Kasumi-1 (cell line): ENCODE data around the gene NPB.

Source experiments
- DNase-seq, 2 experiments: peaks; one replicate each; lab custom pipeline; 2025; lab: John Stamatoyannopoulos, UW

Gene NPB

DNA sequence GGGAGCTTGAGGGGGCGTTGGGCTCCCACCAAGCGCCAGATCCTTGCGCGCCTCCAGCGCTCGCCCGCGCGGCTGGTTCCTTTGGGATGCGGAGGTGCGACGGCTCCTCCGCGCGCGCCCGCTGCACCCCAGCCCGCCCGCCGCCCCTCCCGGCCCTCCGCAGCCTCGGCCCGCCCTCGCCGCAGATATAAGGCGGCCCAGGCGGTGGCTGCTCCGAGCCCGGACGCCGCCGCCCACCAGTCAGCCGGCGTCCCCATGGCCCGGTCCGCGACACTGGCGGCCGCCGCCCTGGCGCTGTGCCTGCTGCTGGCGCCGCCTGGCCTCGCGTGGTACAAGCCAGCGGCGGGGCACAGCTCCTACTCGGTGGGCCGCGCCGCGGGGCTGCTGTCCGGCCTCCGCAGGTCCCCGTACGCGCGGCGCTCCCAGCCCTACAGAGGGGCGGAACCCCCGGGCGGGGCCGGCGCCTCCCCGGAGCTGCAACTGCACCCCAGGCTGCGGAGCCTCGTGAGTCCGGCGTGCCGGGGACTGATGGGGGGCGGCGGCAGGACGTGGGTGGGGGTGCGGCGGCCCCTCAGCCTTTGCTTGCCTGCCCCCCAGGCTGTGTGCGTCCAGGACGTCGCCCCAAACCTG is at the start of gene NPB:
TSS of gene NPB (plus strand) at position 216 of the 630 bp plus-strand sequence. CDS start at position 256, 40 bp downstream.
- DNase-seq = no peak

DNA sequence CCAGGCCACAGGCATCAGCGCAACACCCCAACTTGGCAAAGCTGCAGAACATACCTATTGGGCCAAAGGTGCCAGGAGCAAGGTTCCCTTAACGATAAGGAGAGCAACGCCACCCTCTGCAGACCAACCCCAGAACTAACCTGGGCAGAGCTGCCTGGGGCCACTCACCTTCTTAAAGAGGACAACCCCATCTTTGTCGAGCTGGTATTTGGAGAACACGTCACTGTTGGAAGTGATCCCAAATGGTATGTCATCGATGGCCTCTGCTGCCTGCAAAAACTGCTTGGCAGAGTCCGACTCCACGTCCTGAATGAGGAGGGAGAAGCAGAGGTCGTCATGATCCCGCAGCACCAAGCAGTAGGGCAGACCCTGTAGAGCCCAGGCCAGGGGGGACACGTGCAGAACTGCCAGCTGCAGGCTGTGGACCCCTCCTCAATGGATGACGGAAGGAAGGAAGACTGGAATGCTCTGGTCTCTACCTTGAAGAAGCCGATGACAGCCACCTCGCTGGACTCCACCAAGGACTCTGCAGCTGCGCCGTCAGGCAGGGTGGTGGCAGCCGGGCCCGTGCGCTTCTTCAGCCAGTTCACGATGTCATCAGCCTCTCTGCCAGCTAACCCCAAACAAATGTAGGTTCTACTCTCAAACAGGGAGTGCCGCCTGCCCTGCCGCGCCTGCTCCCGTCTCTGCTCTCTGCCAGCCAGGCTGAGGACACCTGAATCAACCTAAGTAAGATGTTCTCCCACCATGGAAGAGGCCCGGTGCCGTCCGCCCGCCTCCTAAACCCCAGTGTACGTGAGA is 46.9 kb upstream of the NPB start:
- DNase-seq = no peak

DNA sequence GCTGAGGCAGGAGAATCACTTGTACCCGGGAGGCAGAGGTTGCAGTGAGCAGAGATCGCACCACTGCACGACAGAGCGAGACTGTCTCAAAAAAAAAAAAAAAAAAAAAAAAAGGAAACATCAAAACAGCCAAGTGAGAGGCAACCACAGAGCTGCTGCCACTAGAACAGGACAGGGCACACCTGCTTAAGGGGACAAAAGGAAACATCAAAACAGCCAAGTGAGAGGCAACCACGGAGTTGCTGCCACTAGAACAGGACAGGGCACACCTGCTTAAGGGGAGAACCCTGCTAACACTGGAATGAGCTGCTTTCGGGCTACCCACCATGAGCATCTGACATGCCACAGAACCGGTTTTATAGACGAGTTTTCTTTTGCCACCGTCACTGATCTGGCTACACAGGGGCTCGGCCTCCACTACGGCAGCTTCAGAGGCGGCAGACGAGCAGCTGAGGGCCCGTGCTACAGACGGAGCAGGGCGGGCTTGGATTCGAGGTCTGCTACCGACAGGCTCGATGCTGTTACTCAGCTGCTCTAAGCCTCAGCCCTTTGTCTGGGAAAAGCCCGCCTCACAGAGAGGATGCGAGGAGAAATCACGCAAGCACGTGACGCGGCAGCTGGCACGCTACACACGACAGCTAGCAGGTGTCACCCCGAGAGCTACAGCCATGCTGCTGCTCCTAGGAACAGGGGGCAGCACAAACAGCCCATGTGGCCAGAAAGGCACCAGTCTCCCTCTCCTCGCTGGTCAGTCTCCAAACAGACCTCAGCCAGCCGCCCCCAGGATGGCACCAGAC is 43.7 kb upstream of the NPB start:
- no peak for DNase-seq

DNA sequence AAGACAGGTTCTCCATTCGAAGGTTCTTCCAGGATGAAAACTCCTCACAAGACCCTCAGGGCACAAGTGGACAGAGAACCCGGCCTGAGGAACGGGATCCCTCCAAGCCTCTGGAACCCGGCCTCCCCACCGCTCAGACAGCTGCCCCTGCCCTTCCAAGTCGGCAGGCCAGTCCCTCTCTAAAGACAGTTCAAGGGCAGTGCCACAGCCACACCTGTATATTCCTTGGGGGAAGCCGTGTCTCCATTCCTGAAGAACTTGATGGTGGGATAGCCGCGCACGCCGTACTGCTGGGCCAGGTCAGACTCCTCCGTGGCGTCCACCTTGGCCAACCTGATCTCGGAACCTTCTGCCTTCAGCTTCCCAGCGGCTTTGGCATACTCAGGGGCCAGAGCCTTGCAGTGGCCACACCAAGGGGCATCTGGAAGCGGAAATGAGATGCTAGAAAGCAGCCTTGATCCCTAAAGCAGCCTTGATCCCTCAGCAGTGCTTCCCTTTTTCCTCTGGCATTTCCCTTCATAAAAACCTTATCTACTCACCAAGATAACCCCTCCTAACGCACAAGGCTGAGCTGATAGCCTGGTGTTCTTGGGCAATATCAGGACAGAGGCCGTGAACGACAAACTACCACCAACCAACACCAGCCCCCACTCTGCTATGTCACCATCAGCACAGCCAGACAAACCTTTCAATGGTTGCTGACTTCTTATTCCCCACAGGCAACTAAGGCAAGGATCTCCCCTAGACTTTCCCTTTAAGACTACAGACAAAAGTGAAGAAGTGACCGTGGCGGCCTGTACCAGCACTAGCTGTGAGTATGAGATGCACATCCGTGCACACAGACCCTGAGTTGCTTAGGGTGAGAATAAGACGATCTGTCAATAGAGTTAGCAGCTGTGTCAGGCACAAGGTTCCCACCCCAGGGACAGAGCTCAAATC is 42.8 kb upstream of the NPB start:
- no peak for DNase-seq

DNA sequence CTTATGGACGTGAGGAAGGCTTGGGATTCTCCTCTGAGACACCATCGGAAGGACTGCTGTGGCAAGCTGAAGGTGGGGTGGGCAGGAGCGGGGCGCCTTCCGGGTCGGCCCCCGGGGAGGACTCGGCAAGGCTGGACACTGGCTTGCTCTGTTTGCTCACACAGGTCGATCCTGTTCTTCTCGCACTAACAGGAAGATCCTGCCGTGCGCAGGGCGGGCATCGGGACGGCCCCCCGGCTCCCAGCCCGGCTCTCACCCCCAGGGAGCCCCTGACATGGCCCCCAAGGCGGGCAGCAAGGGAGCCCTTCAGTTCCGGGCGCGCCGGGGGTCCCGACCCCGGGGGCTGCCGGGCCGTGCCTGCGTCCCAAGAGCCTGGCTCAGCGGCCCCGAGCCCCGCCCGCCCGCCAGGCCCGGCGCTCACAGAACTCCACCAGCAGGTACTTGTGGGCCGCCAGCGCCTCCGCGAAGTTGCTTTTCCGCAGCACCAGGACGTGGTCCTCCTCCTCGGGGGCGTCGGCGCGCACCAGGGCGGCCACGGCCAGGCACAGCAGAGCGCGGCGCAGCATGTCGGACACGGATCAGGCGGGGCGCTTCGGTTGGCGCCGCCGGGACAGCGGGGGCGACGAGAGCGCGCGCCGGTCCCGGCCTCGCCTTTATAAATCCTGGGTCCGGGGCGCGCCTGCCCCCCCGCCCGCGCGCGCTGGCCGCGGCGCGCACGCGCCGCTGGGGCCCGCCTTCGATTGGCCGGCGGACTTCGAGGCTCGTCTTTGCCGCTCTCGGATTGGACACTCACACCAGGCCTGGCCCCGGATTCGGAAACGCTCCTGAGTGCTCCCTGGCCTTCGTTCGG is 41.9 kb upstream of the NPB start, which contains the start of gene P4HB:
TSS of gene P4HB (minus strand) at position 630 of the 850 bp plus-strand sequence. CDS start at position 566, 64 bp downstream.
- no peak for DNase-seq

DNA sequence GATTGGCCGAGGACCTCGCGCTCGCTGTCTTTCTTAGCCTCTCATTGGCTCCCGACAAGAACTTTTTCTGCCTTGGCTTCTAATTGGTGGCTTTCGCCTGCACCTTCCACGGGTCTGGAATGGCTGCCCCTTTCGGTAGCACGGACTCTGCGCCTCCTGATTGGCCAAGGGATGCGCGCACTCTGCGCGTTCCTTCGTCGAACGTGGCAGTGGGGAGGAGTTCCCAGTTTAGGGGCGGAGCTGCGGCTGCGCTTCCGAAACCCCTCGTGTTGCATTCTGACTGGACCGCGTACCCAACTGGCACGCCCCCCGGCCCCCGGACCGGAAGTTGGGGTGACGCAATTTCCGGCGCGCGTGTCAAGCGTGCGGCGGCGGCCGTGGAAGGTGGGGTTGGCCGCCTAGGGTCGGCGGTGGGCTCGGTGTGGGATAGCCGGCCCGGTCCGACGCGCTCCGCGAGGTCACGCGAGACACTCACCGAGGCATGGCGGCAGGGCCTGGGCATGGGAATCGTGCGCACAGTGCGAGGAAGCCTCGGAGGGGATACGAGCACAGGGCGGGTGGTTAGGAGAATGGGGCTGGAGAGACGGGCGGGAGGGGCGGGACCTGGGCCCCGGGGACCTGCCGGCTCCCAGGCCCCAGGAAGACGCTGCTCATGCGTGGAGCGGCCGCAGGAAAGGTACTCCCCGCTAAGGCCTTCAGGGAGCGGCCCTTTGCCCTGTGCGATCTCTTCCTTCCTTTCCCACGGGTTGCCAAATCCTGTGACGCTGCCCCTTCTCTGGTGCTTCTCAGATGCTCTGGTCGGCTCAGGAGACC is 41.1 kb upstream of the NPB start:
- peak; percentile 100 for DNase-seq

DNA sequence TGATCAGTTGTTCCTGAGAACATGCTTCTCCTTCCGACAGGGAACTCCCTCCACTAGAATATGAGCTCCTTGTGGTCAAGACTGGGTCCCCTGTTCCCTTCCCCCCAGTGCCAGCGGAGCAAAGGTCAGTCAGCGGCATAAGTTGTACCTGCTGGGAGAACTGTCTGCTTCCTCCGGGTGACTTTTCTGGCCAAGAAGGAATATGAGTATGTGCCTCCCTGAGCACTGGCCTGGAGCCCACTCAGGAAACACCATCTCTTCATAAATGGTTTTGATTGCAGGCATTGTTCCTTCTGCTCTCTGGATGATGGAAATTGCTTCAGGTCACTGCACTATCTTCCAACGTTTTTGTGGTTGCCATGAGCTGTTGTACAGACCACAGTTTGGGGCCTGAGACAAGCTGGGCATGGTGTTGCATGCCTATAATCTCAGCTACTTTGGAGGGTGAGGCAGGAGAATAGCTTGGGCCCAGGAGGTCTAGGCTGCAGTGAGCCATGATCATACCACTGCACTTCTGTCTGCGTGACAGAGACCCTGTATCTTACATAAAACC is 38.8 kb upstream of the NPB start:
- DNase-seq = peak in 1 of 2 experiments; percentile 47

DNA sequence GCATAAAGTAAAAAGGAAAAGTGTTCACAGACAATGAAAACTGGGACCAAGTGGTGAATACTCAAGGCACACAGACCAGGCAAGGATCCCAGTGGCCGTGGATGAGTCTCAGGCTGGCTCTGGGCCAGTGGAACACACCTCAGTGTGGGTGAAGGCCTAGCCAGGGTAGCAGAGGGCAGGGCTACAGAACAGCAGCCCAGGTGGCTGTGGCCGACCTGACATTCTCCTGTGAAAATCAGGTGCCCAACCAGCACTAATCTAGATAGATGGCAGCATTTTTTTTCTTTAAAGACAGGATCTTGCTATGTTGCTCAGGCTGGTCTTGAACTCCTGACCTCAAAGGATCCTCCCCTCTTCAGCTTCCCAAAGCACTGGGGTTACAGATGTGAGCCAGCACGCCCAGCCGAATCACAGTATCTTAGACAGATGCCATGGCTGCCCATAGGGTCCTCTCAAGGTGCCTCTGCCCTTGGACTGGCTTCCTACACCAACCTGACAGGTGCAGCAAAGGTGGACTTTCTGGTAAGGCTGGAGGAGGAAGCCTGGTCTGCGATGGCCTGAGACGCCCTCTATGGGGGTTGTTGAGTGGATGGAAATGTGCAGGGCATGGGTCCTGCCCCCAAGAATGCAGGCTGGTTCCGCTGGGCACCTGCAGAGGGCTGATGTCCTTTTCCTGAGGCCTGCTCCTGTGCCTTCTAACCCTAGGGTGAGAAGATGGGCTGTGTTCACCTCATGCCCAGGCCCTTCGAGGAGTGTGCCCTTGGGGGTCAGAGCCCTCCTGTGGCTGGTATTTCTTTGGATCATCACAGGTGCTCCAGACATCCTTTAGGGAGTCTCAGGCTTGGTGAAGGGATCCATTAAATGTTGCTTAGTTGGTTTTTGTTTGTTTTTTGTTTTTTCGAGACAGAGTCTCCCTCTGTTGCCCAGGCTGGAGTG is 37.9 kb upstream of the NPB start:
- DNase-seq = no peak

DNA sequence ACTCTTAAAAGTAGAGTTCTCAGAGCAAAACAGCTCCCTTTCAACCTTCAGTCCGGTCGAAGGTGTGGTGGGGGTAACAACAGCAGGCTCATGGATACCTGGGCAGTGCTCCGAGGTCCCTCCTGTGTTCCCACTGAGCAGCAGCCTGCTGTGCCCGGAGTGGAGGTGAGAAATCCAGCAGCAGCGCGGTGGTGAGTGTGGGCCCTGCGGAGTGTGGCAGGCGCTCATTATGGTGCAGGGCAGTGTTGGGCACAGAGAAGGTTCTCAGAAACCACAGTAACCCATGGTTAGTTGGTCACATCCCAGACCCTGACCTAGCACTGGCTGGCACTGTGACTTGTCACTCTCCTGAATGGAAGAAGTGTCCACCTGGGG is 36.7 kb upstream of the NPB start:
- DNase-seq = no peak

DNA sequence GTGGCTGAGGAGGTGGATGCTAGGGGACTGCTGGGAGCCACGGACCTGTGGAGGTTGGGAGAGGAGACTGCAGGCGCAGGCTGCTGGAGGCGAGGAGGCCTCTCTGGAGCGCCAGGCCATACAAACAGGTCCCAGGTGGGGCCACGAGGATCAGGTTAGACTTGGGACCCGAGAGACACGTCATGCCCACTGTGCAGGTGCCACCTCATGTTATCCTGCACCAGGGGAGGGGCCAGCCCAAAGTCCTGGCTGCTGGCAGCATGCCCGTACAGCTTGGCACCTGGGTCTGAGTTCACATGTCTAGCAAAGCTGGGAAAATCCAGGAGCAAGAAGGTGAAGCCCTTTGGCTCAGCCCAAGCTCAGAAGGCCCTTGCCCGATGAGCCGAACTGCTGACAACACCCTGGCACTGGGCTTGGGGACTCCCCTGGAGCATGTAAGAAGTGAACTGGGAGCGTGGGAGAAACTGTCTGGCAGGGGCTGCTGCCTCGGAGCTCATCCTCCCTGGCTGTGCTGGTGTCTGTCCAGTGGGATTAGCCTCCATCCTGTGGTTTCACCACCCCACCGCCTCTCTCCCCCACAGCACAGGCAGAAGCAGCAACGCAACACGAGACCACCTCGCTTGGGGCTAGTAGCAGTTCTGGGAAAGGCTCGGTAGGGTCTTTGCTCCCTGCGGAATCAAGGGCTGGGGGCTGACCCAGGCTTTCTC is 36.2 kb upstream of the NPB start:
- no peak for DNase-seq

DNA sequence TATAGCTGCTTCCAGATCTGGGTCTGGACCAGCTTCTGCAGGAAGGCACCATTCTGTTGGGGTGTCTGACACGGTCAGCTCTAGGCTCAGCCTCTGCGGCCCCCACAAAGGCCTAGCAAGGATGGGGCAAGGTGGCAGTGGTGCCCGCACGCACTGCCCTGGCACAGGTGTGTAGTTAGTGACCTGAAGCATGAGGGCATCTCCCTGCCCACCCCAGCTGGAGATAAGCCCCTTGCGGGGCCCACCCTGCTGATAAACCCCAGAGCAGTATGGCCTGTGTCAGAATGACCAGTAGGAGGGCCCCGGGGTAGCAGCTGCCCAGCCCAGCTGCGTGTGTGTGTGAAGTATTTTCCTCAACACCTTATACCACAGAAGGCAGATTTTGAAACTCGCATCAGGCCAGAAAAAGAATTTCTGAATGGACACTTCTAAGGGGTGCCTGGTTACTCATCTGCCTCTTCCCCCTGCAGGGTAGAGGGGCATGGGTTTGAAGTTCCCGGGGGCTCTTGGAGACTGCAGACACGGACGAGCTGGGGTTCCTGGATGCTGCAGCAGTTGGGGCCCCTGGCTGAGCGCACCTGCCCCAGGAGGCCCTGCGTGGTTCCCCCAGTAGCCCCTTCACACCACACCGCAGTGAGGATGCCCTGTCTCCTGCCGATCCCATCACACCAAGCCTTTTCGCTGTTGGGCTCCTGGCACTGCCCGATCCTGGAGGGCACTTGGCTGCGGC is 35.4 kb upstream of the NPB start:
- DNase-seq = no peak

DNA sequence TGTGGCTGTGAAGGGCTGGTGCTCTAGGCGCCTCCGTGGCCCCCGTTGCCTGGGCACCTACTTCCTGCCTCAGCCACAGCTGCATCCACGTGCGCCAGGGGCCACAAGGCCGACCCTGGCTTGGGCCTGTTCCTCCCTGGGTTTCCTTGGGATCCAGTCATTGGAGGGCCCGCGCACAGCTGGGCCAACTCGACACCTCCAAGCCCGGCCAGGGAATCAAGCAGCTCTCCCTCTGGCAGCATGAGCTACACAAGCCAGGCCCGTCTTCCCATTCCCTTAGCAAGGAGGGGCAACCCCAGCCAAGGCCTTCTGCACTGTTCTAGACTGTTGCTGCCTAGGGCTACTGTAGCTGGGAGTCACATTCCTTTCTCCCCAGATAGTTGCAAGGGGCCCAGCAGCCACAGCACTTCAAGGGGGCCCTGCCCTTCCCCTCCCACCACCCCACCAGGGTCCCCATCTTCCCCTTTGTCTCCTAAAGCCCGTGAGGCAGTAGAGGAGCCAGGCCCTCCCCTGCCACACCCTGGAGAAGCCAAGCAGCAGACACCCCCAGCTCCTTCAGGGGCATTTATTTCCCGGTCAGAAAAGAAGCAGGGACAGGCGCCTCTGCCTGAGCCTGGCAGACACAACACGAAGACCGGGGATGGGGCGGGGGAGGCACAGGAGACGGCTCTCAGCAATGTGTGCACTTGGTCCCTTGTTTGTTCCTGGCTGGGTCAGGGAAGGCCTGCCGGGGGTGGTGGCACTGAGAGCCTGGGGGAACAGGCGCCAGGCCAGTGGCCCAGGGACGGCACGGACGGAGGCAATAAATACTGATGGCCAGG is 34.7 kb upstream of the NPB start:
- peak; percentile 76 to 92 for DNase-seq

DNA sequence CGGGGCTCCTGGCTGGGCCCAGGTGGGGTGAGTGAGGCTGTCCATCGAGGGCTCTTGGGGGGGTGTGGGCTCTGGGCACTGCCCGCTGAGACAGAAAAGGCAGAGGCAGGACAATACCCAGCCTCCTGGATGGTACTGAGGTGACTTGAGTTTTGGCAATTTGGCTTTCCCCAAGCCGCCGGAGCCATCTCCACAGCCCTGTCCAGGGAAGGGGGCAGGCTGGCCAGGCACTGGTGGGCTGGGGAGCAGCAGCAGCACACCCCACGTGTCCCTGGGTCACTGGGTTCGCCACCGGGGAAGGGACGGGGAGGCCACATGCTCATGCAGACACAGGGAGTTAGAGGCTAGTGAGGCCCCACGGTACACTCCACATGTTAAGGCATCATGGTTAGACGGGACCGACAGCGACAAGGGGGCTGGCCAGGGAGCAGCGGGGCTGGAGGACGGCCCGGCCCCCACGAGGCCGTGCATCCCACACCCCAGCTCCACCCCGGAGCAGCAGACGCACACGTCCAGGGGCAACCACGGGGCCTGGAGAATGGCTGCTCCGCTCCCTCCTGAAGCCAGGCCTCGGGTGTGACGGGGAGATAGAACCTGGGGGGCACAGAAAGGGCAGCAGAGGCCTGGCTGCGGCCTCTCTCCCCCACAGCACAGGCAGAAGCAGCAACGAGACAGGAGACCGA is 33.9 kb upstream of the NPB start:
- no peak for DNase-seq

DNA sequence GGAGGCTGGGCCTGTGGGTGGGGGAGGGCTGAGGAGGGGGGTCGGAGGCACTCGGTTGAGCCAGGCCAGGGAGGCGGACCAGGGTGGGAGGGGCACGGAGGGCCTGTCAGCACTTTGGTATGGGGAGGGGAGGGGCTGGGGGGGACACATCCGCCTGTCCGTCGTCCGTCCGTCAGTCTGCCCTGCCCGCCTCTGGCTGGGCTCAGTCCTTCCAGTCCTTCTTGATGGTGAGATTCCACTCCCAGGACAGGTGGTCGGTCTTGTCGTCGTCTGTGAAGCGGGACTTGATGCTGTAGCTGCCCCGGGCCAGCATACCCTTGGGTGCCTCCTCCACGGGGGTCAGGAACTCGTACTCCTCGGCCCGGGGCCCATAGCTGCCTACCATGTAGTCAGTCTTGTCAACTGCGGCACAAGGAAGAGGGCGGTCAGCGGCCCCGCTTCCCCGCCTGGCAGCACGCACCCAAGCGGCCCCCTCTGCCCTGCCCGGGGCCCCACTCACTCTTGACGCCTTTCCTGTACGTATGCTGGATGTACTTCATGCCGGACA is 33.3 kb upstream of the NPB start:
- no peak for DNase-seq
